HCT116 (cell line): ENCODE measurements around the gene CDH23. TPM values are rescaled to one million over a fixed set of nuclear protein-coding genes. Genes with fewer than 3 reads are reported as not detected.

Experiments used
- ATAC-seq: fragments of 200-7000 bp; cut with Tn5 transposase; 2 replicates; pipeline ENCODE4 v1.9.1; 2020; ENCODE audit warnings: mild to moderate bottlenecking, moderate library complexity
- BruUV-seq: library from RNA; stranded (reverse); fragments of 400-500 nt; replicated peaks from 2 replicates; lab custom pipeline; 2021; lab: Mats Ljungman, UMichigan
- CTCF ChIA-PET: fragments of 300-600 bp; sonication (Branson Sonifier 250); formaldehyde crosslinking; loops from one replicate; lab custom pipeline; 2021; ENCODE audit warnings: antibody characterized with exemption; lab: Charles Lee
- POLR2A ChIA-PET: fragments of 300-600, 350-600 bp; sonication (Branson Sonifier 250); formaldehyde crosslinking; loops from one replicate; lab custom pipeline; 2021; ENCODE audit warnings: antibody characterized with exemption; lab: Charles Lee
- RAD21 ChIA-PET, 2 experiments: fragments of 300-600 bp; sonication (Branson Sonifier 250); formaldehyde crosslinking; loops; one replicate each; lab custom pipeline; 2023; ENCODE audit warnings: low total read pairs in 2 of 2; ENCODE audit not compliant: uncharacterized antibody in 2 of 2, unreplicated experiment in 2 of 2, low non-redundant PET in 1 of 2; lab: Charles Lee
- DNase-seq: peaks from one replicate; pipeline ENCODE4 v3.0.0-alpha.2; 2010; ENCODE audit warnings: low read depth, low spot score
- H2AFZ ChIP-seq: fragments of 200-600 bp; shearing (Covaris generic), sonication (generic); 2 replicates; pipeline ENCODE4 v1.6.1; 2017; ENCODE audit warnings: low read depth, mixed run types, mixed read lengths, antibody characterized with exemption, low read length; ENCODE audit not compliant: poor library complexity, severe bottlenecking
- H3K27ac ChIP-seq: 2 replicates; pipeline ENCODE4 v1.5.1; 2012; ENCODE audit warnings: low read depth, low read length
- H3K27me3 ChIP-seq: fragments of 200-600 bp; sonication (generic); 2 replicates; pipeline ENCODE4 v1.6.1; 2016; ENCODE audit warnings: mixed run types, low read length, mixed read lengths; ENCODE audit not compliant: insufficient read depth
- H3K36me3 ChIP-seq, 2 experiments: fragments of 200-500 bp in 1 of 2; fragments of 200-600 bp in 1 of 2; sonication (Bioruptor generic) in 1 of 2; sonication (generic) in 1 of 2; 2 replicates each; pipeline versions ENCODE4 v1.5.1 to v1.6.1; 2014 to 2016; ENCODE audit warnings: low read length in 2 of 2, inconsistent platforms in 1 of 2, mixed read lengths in 1 of 2, mixed run types in 1 of 2; ENCODE audit not compliant: insufficient read depth in 2 of 2, control insufficient read depth in 1 of 2
- H3K4me1 ChIP-seq, 2 experiments: fragments of 200-600 bp in 1 of 2; sonication (generic) in 1 of 2; 2 replicates each; pipeline versions ENCODE4 v1.5.1 to v1.6.1; 2012 to 2017; ENCODE audit warnings: low read length in 2 of 2, inconsistent platforms in 1 of 2, mild to moderate bottlenecking in 1 of 2, mixed read lengths in 1 of 2, mixed run types in 1 of 2, moderate library complexity in 1 of 2; ENCODE audit not compliant: insufficient read depth in 2 of 2, control insufficient read depth in 1 of 2
- H3K4me2 ChIP-seq: fragments of 200-600 bp; sonication (generic); 2 replicates; pipeline ENCODE4 v1.6.1; 2017; ENCODE audit warnings: mixed run types, low read length, mixed read lengths
- H3K4me3 ChIP-seq, 2 experiments: fragments of 200-600 bp in 1 of 2; sonication (generic) in 1 of 2; replicated peaks in 1 of 2; 2 replicates each; pipeline ENCODE4 v1.5.1; 2011 to 2016; ENCODE audit warnings: low read length in 2 of 2, control low read depth in 1 of 2, low read depth in 1 of 2, mild to moderate bottlenecking in 1 of 2, mixed read lengths in 1 of 2, mixed run types in 1 of 2
- H3K79me2 ChIP-seq: fragments of 200-600 bp; sonication (generic); 2 replicates; pipeline ENCODE4 v1.6.1; 2017; ENCODE audit warnings: mild to moderate bottlenecking, mixed run types, low read length, moderate library complexity, mixed read lengths; ENCODE audit not compliant: insufficient read depth
- H3K9ac ChIP-seq: fragments of 200-600 bp; sonication (generic); 2 replicates; pipeline ENCODE4 v1.6.1; 2016; ENCODE audit warnings: low read length, mixed read lengths
- H3K9me2 ChIP-seq: fragments of 200-600 bp; sonication (generic), shearing (Covaris generic); 2 replicates; pipeline ENCODE4 v1.6.1; 2017; ENCODE audit warnings: mixed run types, mild to moderate bottlenecking, moderate library complexity; ENCODE audit not compliant: insufficient read depth
- H3K9me3 ChIP-seq, 2 experiments: fragments of 200-500 bp in 1 of 2; fragments of 200-600 bp in 1 of 2; sonication (Bioruptor generic) in 1 of 2; sonication (generic) in 1 of 2; 2 replicates each; pipeline ENCODE4 v1.6.1; 2014 to 2017; ENCODE audit warnings: low read length in 2 of 2, mixed read lengths in 2 of 2, inconsistent platforms in 1 of 2, low read depth in 1 of 2, mild to moderate bottlenecking in 1 of 2, mixed run types in 1 of 2, moderate library complexity in 1 of 2; ENCODE audit not compliant: control insufficient read depth in 1 of 2, insufficient read depth in 1 of 2
- H4K20me1 ChIP-seq: fragments of 200-600 bp; sonication (generic), shearing (Covaris generic); 2 replicates; pipeline ENCODE4 v1.6.1; 2017; ENCODE audit warnings: mixed run types, mild to moderate bottlenecking, moderate library complexity; ENCODE audit not compliant: insufficient read depth
- CBX3 ChIP-seq: IDR thresholded peaks from 2 replicates; pipeline ENCODE4 v1.6.1; 2012; ENCODE audit warnings: low read depth
- CEBPB ChIP-seq: IDR thresholded peaks from 2 replicates; pipeline ENCODE4 v1.6.1; 2012; ENCODE audit warnings: low read depth
- EGR1 ChIP-seq: IDR thresholded peaks from 2 replicates; pipeline ENCODE4 v1.6.1; 2012; ENCODE audit warnings: low read depth
- JUND ChIP-seq: IDR thresholded peaks from 2 replicates; pipeline ENCODE4 v1.6.1; 2012
- TCF7L2 ChIP-seq: IDR thresholded peaks from 2 replicates; pipeline ENCODE4 v1.7.0; 2011; ENCODE audit warnings: borderline replicate concordance, inconsistent platforms; ENCODE audit not compliant: insufficient read depth, insufficient read length; ENCODE audit errors: extremely low read depth
- YY1 ChIP-seq: IDR thresholded peaks from 2 replicates; pipeline ENCODE4 v1.6.1; 2011; ENCODE audit warnings: low read length, low read depth, moderate library complexity, mild to moderate bottlenecking; ENCODE audit not compliant: insufficient replicate concordance; ENCODE audit errors: extremely low read depth
- ZFX ChIP-seq: fragments of 450-650 bp; IDR thresholded peaks from 2 replicates; pipeline ENCODE4 v1.6.1; 2017
- ZNF274 ChIP-seq: fragments of 200-500 bp; sonication (Bioruptor generic); IDR thresholded peaks from 2 replicates; pipeline ENCODE4 v1.6.1; 2014; ENCODE audit warnings: mild to moderate bottlenecking, low read depth, low read length, inconsistent platforms
- intact Hi-C: fragments of 100-400 bp; cut with micrococcal nuclease; formaldehyde crosslinking; loops from 2 replicates; pipeline ENCODE4 v1.10.0; 2022
- total RNA-seq: library from RNA; stranded (reverse); gene quantifications from one replicate; pipeline ENCODE4 v1.2.1, GENCODE V29; 2021; ENCODE audit not compliant: unreplicated experiment
- TF ChIP-seq, protein P1 (sequence below), 3 experiments: fragments of 200-600 bp in 1 of 3; sonication (generic) in 1 of 3; IDR thresholded peaks in 2 of 3; conservative IDR thresholded peaks in 1 of 3; 2 replicates each; pipeline ENCODE4 v1.5.1; 2012 to 2017; ENCODE audit warnings: low read depth in 2 of 3, low read length in 2 of 3, antibody characterized with exemption in 1 of 3, borderline replicate concordance in 1 of 3, control low read depth in 1 of 3, mild to moderate bottlenecking in 1 of 3, mixed read lengths in 1 of 3, mixed run types in 1 of 3, moderate library complexity in 1 of 3; ENCODE audit not compliant: insufficient read depth in 1 of 3
- TF ChIP-seq, protein P2 (sequence below): IDR thresholded peaks from 2 replicates; pipeline ENCODE4 v1.6.1; 2012; ENCODE audit warnings: low read depth
- TF ChIP-seq, protein P3 (sequence below): IDR thresholded peaks from 2 replicates; pipeline ENCODE4 v1.6.1; 2011; ENCODE audit warnings: mild to moderate bottlenecking, low read length, moderate library complexity; ENCODE audit not compliant: insufficient replicate concordance; ENCODE audit errors: extremely low read depth
- TF ChIP-seq, protein P4 (sequence below): IDR thresholded peaks from 2 replicates; pipeline ENCODE4 v1.6.1; 2012
- TF ChIP-seq, protein P5 (sequence below): IDR thresholded peaks from 2 replicates; pipeline ENCODE4 v1.6.1; 2012

CDH23 gene
- total RNA-seq, 1 experiment from 2014 or later, result not detected

DNA sequence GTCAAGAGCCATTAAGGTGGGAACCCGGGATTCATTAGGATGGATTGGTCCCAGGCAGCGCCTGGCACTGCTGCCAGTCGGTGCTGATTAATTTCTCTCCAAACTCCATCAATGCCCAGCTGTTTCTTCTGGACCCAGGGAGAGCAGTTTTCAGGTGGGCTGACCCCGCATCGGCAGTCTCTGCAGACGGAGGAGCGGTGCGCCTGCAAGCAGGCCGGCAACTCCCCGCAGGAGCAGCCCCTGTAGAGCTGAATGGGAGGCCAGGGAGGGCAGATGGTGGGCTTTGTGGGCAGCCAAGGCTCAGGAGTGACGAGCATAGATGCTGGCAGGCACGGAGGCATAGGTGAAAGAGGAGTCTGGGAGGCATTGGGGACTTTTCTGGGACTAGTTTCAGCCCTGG, 56.5 kb downstream of the CDH23 start (continued):
- TF ChIP-seq, protein P1, sequence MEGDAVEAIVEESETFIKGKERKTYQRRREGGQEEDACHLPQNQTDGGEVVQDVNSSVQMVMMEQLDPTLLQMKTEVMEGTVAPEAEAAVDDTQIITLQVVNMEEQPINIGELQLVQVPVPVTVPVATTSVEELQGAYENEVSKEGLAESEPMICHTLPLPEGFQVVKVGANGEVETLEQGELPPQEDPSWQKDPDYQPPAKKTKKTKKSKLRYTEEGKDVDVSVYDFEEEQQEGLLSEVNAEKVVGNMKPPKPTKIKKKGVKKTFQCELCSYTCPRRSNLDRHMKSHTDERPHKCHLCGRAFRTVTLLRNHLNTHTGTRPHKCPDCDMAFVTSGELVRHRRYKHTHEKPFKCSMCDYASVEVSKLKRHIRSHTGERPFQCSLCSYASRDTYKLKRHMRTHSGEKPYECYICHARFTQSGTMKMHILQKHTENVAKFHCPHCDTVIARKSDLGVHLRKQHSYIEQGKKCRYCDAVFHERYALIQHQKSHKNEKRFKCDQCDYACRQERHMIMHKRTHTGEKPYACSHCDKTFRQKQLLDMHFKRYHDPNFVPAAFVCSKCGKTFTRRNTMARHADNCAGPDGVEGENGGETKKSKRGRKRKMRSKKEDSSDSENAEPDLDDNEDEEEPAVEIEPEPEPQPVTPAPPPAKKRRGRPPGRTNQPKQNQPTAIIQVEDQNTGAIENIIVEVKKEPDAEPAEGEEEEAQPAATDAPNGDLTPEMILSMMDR (IDR thresholded peaks at IDR 0.05 in 2 of 3, conservative IDR thresholded peaks at IDR 0.05 in 1 of 3; ENCODE audit: borderline replicate concordance in 1 of 3, insufficient read depth in 1 of 3, low read depth in 2 of 3, low read length in 2 of 3), result no peak

DNA sequence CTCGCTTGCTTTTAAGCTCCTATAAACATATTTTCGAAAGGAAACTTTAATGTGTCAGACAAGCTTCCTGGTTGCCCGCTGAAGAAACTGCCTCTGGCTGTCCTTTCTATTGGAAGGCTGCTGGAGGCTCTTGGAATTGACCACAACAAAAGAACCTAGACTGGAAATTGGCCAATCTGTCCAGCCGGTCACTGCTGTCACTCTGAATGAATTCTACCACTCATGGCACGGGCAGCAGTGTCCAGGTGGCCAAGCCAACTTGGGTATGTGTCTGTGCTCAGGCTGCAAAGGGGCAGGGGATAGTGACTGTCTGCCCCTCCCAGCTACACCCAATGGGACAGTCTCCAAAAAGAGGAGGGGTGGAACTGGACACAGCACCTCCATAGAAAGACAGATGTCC, 57.6 kb downstream of the CDH23 start:
- intact Hi-C loops, result no loop called here
- DNase-seq (no peak), ATAC-seq (no peak)
- Histone ChIP-seq H2AFZ (no peak overlapping the region), H3K9me2 (no peaks in the 10 kb centered on the region), H3K27ac (no peak overlapping the region), H3K9me3 (no peaks in the 10 kb centered on the region), H3K9ac (no peak overlapping the region), H3K4me2 (no peak overlapping the region), H3K4me3 (no peak overlapping the region), H3K4me1 (no peaks in the 10 kb centered on the region), H3K36me3 (no peaks in the 10 kb centered on the region), H4K20me1 (no peaks in the 10 kb centered on the region), H3K79me2 (no peaks in the 10 kb centered on the region), H3K27me3 (peaks cover 7% of the 10 kb centered on the region; the same call in 1 of the 2 replicates)
- POLR2A ChIA-PET, result no interaction called here
- TF ChIP-seq YY1, result no peak
- TF ChIP-seq, protein P2, sequence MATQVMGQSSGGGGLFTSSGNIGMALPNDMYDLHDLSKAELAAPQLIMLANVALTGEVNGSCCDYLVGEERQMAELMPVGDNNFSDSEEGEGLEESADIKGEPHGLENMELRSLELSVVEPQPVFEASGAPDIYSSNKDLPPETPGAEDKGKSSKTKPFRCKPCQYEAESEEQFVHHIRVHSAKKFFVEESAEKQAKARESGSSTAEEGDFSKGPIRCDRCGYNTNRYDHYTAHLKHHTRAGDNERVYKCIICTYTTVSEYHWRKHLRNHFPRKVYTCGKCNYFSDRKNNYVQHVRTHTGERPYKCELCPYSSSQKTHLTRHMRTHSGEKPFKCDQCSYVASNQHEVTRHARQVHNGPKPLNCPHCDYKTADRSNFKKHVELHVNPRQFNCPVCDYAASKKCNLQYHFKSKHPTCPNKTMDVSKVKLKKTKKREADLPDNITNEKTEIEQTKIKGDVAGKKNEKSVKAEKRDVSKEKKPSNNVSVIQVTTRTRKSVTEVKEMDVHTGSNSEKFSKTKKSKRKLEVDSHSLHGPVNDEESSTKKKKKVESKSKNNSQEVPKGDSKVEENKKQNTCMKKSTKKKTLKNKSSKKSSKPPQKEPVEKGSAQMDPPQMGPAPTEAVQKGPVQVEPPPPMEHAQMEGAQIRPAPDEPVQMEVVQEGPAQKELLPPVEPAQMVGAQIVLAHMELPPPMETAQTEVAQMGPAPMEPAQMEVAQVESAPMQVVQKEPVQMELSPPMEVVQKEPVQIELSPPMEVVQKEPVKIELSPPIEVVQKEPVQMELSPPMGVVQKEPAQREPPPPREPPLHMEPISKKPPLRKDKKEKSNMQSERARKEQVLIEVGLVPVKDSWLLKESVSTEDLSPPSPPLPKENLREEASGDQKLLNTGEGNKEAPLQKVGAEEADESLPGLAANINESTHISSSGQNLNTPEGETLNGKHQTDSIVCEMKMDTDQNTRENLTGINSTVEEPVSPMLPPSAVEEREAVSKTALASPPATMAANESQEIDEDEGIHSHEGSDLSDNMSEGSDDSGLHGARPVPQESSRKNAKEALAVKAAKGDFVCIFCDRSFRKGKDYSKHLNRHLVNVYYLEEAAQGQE, result no peak
- TF ChIP-seq, protein P3, sequence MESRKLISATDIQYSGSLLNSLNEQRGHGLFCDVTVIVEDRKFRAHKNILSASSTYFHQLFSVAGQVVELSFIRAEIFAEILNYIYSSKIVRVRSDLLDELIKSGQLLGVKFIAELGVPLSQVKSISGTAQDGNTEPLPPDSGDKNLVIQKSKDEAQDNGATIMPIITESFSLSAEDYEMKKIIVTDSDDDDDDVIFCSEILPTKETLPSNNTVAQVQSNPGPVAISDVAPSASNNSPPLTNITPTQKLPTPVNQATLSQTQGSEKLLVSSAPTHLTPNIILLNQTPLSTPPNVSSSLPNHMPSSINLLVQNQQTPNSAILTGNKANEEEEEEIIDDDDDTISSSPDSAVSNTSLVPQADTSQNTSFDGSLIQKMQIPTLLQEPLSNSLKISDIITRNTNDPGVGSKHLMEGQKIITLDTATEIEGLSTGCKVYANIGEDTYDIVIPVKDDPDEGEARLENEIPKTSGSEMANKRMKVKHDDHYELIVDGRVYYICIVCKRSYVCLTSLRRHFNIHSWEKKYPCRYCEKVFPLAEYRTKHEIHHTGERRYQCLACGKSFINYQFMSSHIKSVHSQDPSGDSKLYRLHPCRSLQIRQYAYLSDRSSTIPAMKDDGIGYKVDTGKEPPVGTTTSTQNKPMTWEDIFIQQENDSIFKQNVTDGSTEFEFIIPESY, result no peak
- TF ChIP-seq ZNF274, result no peak
- no peak for TF ChIP-seq CEBPB
- TF ChIP-seq, protein P4, sequence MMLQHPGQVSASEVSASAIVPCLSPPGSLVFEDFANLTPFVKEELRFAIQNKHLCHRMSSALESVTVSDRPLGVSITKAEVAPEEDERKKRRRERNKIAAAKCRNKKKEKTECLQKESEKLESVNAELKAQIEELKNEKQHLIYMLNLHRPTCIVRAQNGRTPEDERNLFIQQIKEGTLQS, result no peak
- no peak for TF ChIP-seq EGR1
- no peak for TF ChIP-seq CBX3
- TF ChIP-seq, protein P5, sequence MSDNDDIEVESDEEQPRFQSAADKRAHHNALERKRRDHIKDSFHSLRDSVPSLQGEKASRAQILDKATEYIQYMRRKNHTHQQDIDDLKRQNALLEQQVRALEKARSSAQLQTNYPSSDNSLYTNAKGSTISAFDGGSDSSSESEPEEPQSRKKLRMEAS, result no peak
- no peak for TF ChIP-seq TCF7L2
- TF ChIP-seq JUND, result no peak
- TF ChIP-seq ZFX, result no peak
- CTCF ChIA-PET, result interaction anchor here (0.9 kb wide), 1 partner anchor 72 kb away, joined by 3 read pairs; no protein-coding TSS in a partner anchor
- RAD21 ChIA-PET, result no interaction called here
- BruUV-seq, result no TSS peak
